HepG2 (cell line): Measurements from ENCODE around the gene EIF4G3. TPM values are rescaled to one million over a fixed set of nuclear protein-coding genes. Genes with fewer than 3 reads are reported as not detected.

Experiments
- ATAC-seq: fragments of 200-7000 bp; cut with Tn5 transposase; 3 replicates; pipeline ENCODE4 v1.9.1; 2020; ENCODE audit warnings: mild to moderate bottlenecking, moderate library complexity
- BruUV-seq: library from RNA; stranded (reverse); fragments of 400-500 nt; replicated peaks from 2 replicates; lab custom pipeline; 2021; lab: Mats Ljungman, UMichigan
- CTCF ChIA-PET: fragments of 300-600 bp; formaldehyde crosslinking; extraction: SDS; loops from one replicate; lab custom pipeline; 2021; ENCODE audit warnings: low total read pairs, inconsistent platforms, low intra/inter-chr PET ratio; lab: Yijun Ruan, JAX
- POLR2A ChIA-PET: fragments of 350-600 bp; sonication (Branson Sonifier 250); formaldehyde crosslinking; loops from one replicate; lab custom pipeline; 2020; ENCODE audit warnings: antibody characterized with exemption, inconsistent platforms; lab: Yijun Ruan, JAX
- DNase-seq: peaks from one replicate; pipeline ENCODE4 v3.0.0-alpha.2; 2015; ENCODE audit warnings: low spot score
- FAIRE-seq: peaks from 3 replicates; lab custom pipeline; 2011; peaks lifted over from hg19 to GRCh38; lab: Jason Lieb, UNC
- H2AFZ ChIP-seq: one replicate; pipeline ENCODE4 v1.6.1; 2011; ENCODE audit warnings: low read length, inconsistent platforms
- H3K27ac ChIP-seq: fragments of 300-600 bp; 3 replicates; pipeline ENCODE4 v1.8.0; 2011; ENCODE audit warnings: mixed run types, mild to moderate bottlenecking, mixed read lengths, low read length, inconsistent platforms; ENCODE audit not compliant: insufficient read depth; ENCODE audit errors: extremely low read length
- H3K27me3 ChIP-seq, 2 experiments: fragments of 200-600 bp in 1 of 2; 2 replicates in 1 of 2; 3 replicates in 1 of 2; pipeline versions ENCODE4 v1.6.0 to v1.8.0; 2011; ENCODE audit warnings: low read length in 2 of 2, mild to moderate bottlenecking in 2 of 2, moderate library complexity in 2 of 2, inconsistent platforms in 1 of 2; ENCODE audit not compliant: insufficient read depth in 2 of 2, control insufficient read depth in 1 of 2
- H3K36me3 ChIP-seq, 2 experiments: fragments of 200-600 bp in 1 of 2; replicated peaks in 1 of 2; 2 replicates in 1 of 2; 3 replicates in 1 of 2; pipeline versions ENCODE4 v1.5.1 to v1.8.0; 2011; ENCODE audit warnings: low read length in 2 of 2, inconsistent platforms in 1 of 2; ENCODE audit not compliant: insufficient read depth in 2 of 2, control insufficient read depth in 1 of 2
- H3K4me1 ChIP-seq: 2 replicates; pipeline ENCODE4 v1.5.1; 2012; ENCODE audit warnings: low read length, inconsistent platforms; ENCODE audit not compliant: insufficient read depth
- H3K4me2 ChIP-seq: 2 replicates; pipeline ENCODE4 v1.6.0; 2011; ENCODE audit warnings: low read depth, low read length, inconsistent platforms
- H3K4me3 ChIP-seq, 3 experiments: fragments of 200-600 bp in 1 of 3; sonication (generic), shearing (Covaris generic) in 1 of 3; replicated peaks in 1 of 3; 2 replicates each; pipeline ENCODE4 v1.5.1; 2011 to 2016; ENCODE audit warnings: low read length in 3 of 3, inconsistent platforms in 2 of 3, low read depth in 2 of 3, mild to moderate bottlenecking in 2 of 3, control low read depth in 1 of 3, mixed read lengths in 1 of 3; ENCODE audit not compliant: insufficient read depth in 1 of 3
- H3K79me2 ChIP-seq: one replicate; pipeline ENCODE4 v1.6.1; 2011; ENCODE audit warnings: low read length, inconsistent platforms; ENCODE audit not compliant: insufficient read depth
- H3K9ac ChIP-seq: 2 replicates; pipeline ENCODE4 v1.6.0; 2011; ENCODE audit warnings: mild to moderate bottlenecking, low read depth, low read length, inconsistent platforms; ENCODE audit not compliant: insufficient read depth
- H3K9me3 ChIP-seq: 2 replicates; pipeline ENCODE4 v1.5.1; 2012; ENCODE audit warnings: mild to moderate bottlenecking, low read length
- H4K20me1 ChIP-seq: 2 replicates; pipeline ENCODE4 v1.6.0; 2011; ENCODE audit warnings: inconsistent platforms, mild to moderate bottlenecking, low read length, moderate library complexity; ENCODE audit not compliant: insufficient read depth
- CBX1 ChIP-seq: IDR thresholded peaks from one replicate; pipeline ENCODE4 v1.6.1; 2016; ENCODE audit warnings: antibody characterized with exemption, low read depth
- CTCF ChIP-seq: sonication (generic); formaldehyde crosslinking; IDR thresholded peaks from 2 replicates; pipeline ENCODE4 v1.5.0; 2020; ENCODE audit warnings: mild to moderate bottlenecking, missing genetic modification reagents, moderate library complexity
- GRHL1 ChIP-seq: sonication (generic); formaldehyde crosslinking; conservative IDR thresholded peaks from 2 replicates; pipeline ENCODE4 v1.8.0; 2022; ENCODE audit warnings: missing genetic modification reagents
- MIER3 ChIP-seq: IDR thresholded peaks from 2 replicates; pipeline ENCODE4 v1.6.1; 2016; ENCODE audit warnings: missing compliant biosample characterization, borderline replicate concordance
- NFE2L2 ChIP-seq: fragments of 150-350 bp; IDR thresholded peaks from 2 replicates; pipeline ENCODE4 v1.6.1; 2014; ENCODE audit warnings: low read length
- RAD51 ChIP-seq: fragments of 450-650 bp; IDR thresholded peaks from 2 replicates; pipeline ENCODE4 v1.6.1; 2016; ENCODE audit warnings: borderline replicate concordance
- RBAK ChIP-seq: sonication (generic); formaldehyde crosslinking; IDR thresholded peaks from 2 replicates; pipeline ENCODE4 v1.5.1; 2020; ENCODE audit warnings: mild to moderate bottlenecking, missing genetic modification reagents
- SETDB1 ChIP-seq: sonication (generic); formaldehyde crosslinking; IDR thresholded peaks from 2 replicates; pipeline ENCODE4 v1.5.1; 2020; ENCODE audit warnings: missing genetic modification reagents, mild to moderate bottlenecking, borderline replicate concordance
- SP4 ChIP-seq: sonication (generic); formaldehyde crosslinking; IDR thresholded peaks from 2 replicates; pipeline ENCODE4 v1.8.1; 2023; ENCODE audit warnings: mild to moderate bottlenecking, missing genetic modification reagents
- STAT6 ChIP-seq: sonication (generic); formaldehyde crosslinking; IDR thresholded peaks from 2 replicates; pipeline ENCODE4 v1.4.0; 2020; ENCODE audit warnings: missing genetic modification reagents, mild to moderate bottlenecking, borderline replicate concordance
- ZFP62 ChIP-seq: sonication (generic); formaldehyde crosslinking; IDR thresholded peaks from 2 replicates; pipeline ENCODE4 v1.4.0; 2020; ENCODE audit warnings: missing genetic modification reagents
- ZNF10 ChIP-seq: sonication (generic); formaldehyde crosslinking; IDR thresholded peaks from 2 replicates; pipeline ENCODE4 v1.4.0; 2020; ENCODE audit warnings: mild to moderate bottlenecking, low read depth, missing genetic modification reagents, borderline replicate concordance
- ZNF121 ChIP-seq: sonication (generic); formaldehyde crosslinking; IDR thresholded peaks from 2 replicates; pipeline ENCODE4 v1.5.0; 2020; ENCODE audit warnings: mild to moderate bottlenecking, missing genetic modification reagents
- ZNF225 ChIP-seq: sonication (generic); formaldehyde crosslinking; IDR thresholded peaks from 2 replicates; pipeline ENCODE4 v1.4.0; 2020; ENCODE audit warnings: mild to moderate bottlenecking, missing genetic modification reagents
- ZNF33B ChIP-seq: sonication (generic); formaldehyde crosslinking; IDR thresholded peaks from 2 replicates; pipeline ENCODE4 v1.5.1; 2020; ENCODE audit warnings: mild to moderate bottlenecking, missing genetic modification reagents
- ZNF451 ChIP-seq: sonication (generic); formaldehyde crosslinking; IDR thresholded peaks from 2 replicates; pipeline ENCODE4 v1.5.0; 2020; ENCODE audit warnings: mild to moderate bottlenecking, missing genetic modification reagents
- ZNF678 ChIP-seq: sonication (generic); formaldehyde crosslinking; IDR thresholded peaks from 2 replicates; pipeline ENCODE4 v1.4.0; 2020; ENCODE audit warnings: mild to moderate bottlenecking, missing genetic modification reagents
- ZNF790 ChIP-seq: sonication (generic); formaldehyde crosslinking; IDR thresholded peaks from 2 replicates; pipeline ENCODE4 v1.8.0; 2022; ENCODE audit warnings: missing genetic modification reagents, mild to moderate bottlenecking, borderline replicate concordance
- ZNF816 ChIP-seq: sonication (generic); formaldehyde crosslinking; IDR thresholded peaks from 2 replicates; pipeline ENCODE4 v1.8.0; 2022; ENCODE audit warnings: missing genetic modification reagents, mild to moderate bottlenecking, borderline replicate concordance
- WGBS: methylation state at CpG from one replicate; pipeline ENCODE4 v1.1.6; 2017; ENCODE audit warnings: low lambda C conversion rate; 5-methylcytosine and 5-hydroxymethylcytosine counted together
- in situ Hi-C: cut with HindIII; loops from 2 replicates; pipeline ENCODE4 v1.10.0; 2017; ENCODE audit warnings: low pct_unique_long_range_greater_than_20kb; ENCODE audit not compliant: extremely low pct_ligation_motif_present
- intact Hi-C: fragments of 100-400 bp; cut with micrococcal nuclease; formaldehyde crosslinking; loops from one replicate; pipeline ENCODE4 v1.10.0; 2022; ENCODE audit not compliant: unreplicated experiment
- polyA plus RNA-seq, 8 experiments: library from polyadenylated mRNA; depleted of rRNA in 3 of 8; stranded (reverse) in 7 of 8; unstranded in 1 of 8; fragments of >200 nt; fragmentation: Illumina TruSeq in 4 of 8; extraction: Trizol in 4 of 8; gene quantifications; 2 replicates each; pipeline versions ENCODE4 v1.2.1 to v1.2.3, GENCODE V29; 2011 to 2016; ENCODE audit warnings: low read depth in 4 of 8, missing spikeins in 1 of 8, mixed read lengths in 1 of 8; ENCODE audit not compliant: insufficient read depth in 1 of 8
- total RNA-seq, 5 experiments: library from RNA; depleted of rRNA; stranded (reverse); fragments of >200 nt; fragmentation: Illumina TruSeq; extraction: Trizol; gene quantifications; 2 replicates each; pipeline ENCODE4 v1.2.3, GENCODE V29; 2016; ENCODE audit warnings: low read depth in 1 of 5

EIF4G3 gene
- total and polyA plus RNA-seq, 2 of the 13 experiments (the other 11 are each of a cell fraction or from before 2014, with no cell fraction given): 22.2 to 27.6 TPM

- ATAC-seq (no peak), FAIRE-seq (no peak), DNase-seq (no peak)
- H3K9ac ChIP-seq: no peak overlapping the region
- H3K27ac ChIP-seq: no peak overlapping the region
- no peak overlapping the region for H3K4me3 ChIP-seq
- no TSS peak for BruUV-seq
- H3K36me3 ChIP-seq: peaks cover 3 to 8% of the 10 kb centered on the region in 2 experiments; a peak in 4 of 5 replicates
- WGBS: 90% methylated on average over 1 of the region's 1 CpG
- H3K27me3 ChIP-seq: no peaks in the 10 kb centered on the region
- in situ Hi-C loops (no loop called here), intact Hi-C loops (no loop called here)
- H3K9me3 ChIP-seq: no peaks in the 10 kb centered on the region
- H4K20me1 ChIP-seq: no peaks in the 10 kb centered on the region
- H3K4me1 ChIP-seq: no peaks in the 10 kb centered on the region
- ChIA-PET POLR2A (no interaction called here), CTCF (no interaction called here)
- no peaks in the 10 kb centered on the region for H3K79me2 ChIP-seq
- no peak for TF ChIP-seq GRHL1
- no peak for TF ChIP-seq ZNF121 (CRISPR knock-in tag)
- TF ChIP-seq RBAK: no peak
- TF ChIP-seq STAT6: no peak
- no peak for TF ChIP-seq ZNF790
- TF ChIP-seq CBX1: no peak
- TF ChIP-seq RAD51: no peak
- no peak for TF ChIP-seq ZFP62 (CRISPR knock-in tag)
- TF ChIP-seq ZNF33B (CRISPR knock-in tag): no peak
- TF ChIP-seq ZNF816 (CRISPR knock-in tag): no peak
- TF ChIP-seq ZNF451 (CRISPR knock-in tag): no peak
- no peak for TF ChIP-seq ZNF10
- TF ChIP-seq NFE2L2: no peak
- no peak for TF ChIP-seq CTCF (CRISPR knock-in tag)
- TF ChIP-seq ZNF225 (CRISPR knock-in tag): no peak
- no peak for TF ChIP-seq MIER3 (CRISPR knock-in tag)
- TF ChIP-seq ZNF678 (CRISPR knock-in tag): no peak
- TF ChIP-seq SETDB1 (CRISPR knock-in tag): no peak
- TF ChIP-seq SP4: no peak
- H3K4me2 ChIP-seq: no peak overlapping the region
- H2AFZ ChIP-seq: no peak overlapping the region
Measured at GRCh38 chr1:20974069-20974468, 202.6 kb downstream of the EIF4G3 start.
